GM12891 (cell line): ENCODE data around the gene METAP1D.

Experiments
- PAX5 ChIP-seq: IDR thresholded peaks from 2 replicates; pipeline ENCODE4 v1.6.1; 2011; ENCODE audit warnings: low read length, moderate library complexity, mild to moderate bottlenecking; ENCODE audit not compliant: insufficient read depth, severe bottlenecking
- POLR2A ChIP-seq: IDR thresholded peaks from 2 replicates; pipeline ENCODE4 v1.6.1; 2011; ENCODE audit warnings: low read depth, low read length, control low read depth
- POLR2AphosphoS5 ChIP-seq: IDR thresholded peaks from 2 replicates; pipeline ENCODE4 v1.6.1; 2011; ENCODE audit warnings: low read depth, low read length, control low read depth
- POU2F2 ChIP-seq: IDR thresholded peaks from 2 replicates; pipeline ENCODE4 v1.6.1; 2011; ENCODE audit warnings: low read depth, mild to moderate bottlenecking, control low read depth, low read length, moderate library complexity
- SPI1 ChIP-seq: IDR thresholded peaks from 2 replicates; pipeline ENCODE4 v1.6.1; 2011; ENCODE audit warnings: low read depth, low read length, control low read depth
- TAF1 ChIP-seq: IDR thresholded peaks from 2 replicates; pipeline ENCODE4 v1.6.1; 2011; ENCODE audit warnings: low read depth, low read length, control low read depth

DNA sequence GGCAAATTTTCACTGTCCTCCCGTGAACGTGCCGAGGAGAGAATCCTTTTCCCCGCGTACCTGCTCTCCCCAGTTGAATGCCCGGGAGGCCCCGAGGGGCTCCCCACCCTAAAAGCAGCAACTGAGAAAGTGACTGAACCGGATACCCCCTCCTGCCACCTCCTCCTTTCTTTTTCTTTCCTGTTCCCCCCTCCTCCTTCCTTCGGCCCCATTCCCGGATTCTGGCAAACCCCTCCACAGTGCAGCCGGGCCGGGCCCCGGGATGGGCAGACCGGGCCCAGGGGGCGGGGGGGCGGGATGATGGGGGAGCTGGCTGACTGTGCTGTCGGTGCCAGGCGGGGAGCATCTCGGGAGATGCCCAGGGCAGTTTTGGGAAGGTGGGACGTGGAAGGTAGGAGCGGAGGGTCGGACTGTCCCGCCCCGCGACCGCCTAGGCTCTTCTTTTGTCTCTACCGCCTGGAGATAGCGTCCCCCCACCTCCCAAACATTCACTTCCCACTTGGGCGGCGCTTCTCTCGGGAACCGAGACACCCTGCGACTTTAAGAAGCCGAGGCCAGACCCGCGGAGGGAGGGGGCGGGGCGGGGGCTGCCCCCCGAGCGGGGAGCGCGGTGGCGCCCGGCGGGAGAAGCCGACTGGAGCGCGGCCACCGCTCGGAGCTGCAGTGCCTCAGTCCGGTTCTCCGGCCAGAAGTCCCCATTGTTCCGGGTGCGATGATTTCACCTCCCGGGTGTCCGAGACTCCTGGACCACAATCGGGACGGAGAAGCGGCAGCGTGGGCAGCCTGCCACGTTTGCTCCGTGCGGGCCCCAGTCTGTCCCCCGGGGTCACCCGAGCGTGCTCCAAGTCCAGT lies 94.8 kb downstream of the METAP1D start:
- no peak for TF ChIP-seq POLR2AphosphoS5
- no peak for TF ChIP-seq POLR2A
- no peak for TF ChIP-seq TAF1
- no peak for TF ChIP-seq SPI1
- no peak for TF ChIP-seq POU2F2
- no peak for TF ChIP-seq PAX5
